A549 treated with Hydrocortisone at 1 μM for 4 hours (cell line): ENCODE results near the gene MLXIPL. TPM values are rescaled to one million over a fixed set of nuclear protein-coding genes. Genes with fewer than 3 reads are reported as not detected.

Experiments used
- total RNA-seq: library from RNA; stranded (reverse); fragments of 200-300 nt; extraction: Qiagen RNA extraction; gene quantifications from 5 replicates; pipeline ENCODE4 v1.2.3, GENCODE V29; 2022

MLXIPL gene, protein sequence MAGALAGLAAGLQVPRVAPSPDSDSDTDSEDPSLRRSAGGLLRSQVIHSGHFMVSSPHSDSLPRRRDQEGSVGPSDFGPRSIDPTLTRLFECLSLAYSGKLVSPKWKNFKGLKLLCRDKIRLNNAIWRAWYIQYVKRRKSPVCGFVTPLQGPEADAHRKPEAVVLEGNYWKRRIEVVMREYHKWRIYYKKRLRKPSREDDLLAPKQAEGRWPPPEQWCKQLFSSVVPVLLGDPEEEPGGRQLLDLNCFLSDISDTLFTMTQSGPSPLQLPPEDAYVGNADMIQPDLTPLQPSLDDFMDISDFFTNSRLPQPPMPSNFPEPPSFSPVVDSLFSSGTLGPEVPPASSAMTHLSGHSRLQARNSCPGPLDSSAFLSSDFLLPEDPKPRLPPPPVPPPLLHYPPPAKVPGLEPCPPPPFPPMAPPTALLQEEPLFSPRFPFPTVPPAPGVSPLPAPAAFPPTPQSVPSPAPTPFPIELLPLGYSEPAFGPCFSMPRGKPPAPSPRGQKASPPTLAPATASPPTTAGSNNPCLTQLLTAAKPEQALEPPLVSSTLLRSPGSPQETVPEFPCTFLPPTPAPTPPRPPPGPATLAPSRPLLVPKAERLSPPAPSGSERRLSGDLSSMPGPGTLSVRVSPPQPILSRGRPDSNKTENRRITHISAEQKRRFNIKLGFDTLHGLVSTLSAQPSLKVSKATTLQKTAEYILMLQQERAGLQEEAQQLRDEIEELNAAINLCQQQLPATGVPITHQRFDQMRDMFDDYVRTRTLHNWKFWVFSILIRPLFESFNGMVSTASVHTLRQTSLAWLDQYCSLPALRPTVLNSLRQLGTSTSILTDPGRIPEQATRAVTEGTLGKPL
- total RNA-seq: 0.75 to 1.2 TPM (median 1.1 TPM) in 5 replicates

DNA sequence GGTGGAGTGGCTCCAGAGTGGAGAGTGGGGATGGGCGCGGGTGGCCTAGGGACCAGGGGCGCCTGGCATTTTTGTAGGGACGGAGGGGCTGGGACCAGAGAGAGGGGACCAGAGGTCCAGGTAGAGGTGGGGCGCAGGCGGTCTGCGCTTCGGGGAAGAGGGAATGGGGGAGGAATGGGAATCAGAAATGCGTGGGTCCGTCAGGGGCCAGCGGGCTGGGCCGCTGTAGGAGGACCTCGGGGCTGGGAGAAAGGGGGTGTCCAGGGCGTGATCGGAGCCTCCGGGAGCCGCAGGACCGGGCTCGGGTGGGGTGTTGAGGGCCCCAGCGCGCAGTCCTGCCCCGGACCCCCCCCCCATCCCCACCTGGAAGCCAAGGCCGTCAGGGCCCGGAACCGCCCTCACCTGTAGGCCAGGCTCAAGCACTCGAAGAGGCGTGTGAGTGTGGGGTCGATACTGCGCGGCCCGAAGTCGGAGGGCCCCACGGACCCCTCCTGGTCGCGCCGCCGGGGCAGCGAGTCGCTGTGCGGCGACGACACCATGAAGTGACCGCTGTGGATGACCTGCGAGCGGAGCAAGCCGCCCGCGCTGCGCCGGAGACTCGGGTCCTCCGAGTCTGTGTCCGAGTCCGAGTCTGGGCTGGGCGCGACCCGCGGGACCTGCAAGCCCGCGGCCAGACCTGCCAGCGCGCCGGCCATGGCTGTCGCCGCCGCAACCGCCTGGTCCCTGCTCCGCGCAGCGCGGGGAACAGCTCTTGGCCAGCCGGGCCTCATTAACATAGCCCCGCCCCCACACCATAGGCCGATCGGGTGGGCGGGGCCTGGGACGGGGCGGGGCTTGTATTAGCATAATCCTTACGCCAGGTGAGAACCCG is at the start of gene MLXIPL:
TSS of gene MLXIPL (minus strand) at position 725 of the 871 bp plus-strand sequence. CDS start at position 695, 30 bp downstream.

DNA sequence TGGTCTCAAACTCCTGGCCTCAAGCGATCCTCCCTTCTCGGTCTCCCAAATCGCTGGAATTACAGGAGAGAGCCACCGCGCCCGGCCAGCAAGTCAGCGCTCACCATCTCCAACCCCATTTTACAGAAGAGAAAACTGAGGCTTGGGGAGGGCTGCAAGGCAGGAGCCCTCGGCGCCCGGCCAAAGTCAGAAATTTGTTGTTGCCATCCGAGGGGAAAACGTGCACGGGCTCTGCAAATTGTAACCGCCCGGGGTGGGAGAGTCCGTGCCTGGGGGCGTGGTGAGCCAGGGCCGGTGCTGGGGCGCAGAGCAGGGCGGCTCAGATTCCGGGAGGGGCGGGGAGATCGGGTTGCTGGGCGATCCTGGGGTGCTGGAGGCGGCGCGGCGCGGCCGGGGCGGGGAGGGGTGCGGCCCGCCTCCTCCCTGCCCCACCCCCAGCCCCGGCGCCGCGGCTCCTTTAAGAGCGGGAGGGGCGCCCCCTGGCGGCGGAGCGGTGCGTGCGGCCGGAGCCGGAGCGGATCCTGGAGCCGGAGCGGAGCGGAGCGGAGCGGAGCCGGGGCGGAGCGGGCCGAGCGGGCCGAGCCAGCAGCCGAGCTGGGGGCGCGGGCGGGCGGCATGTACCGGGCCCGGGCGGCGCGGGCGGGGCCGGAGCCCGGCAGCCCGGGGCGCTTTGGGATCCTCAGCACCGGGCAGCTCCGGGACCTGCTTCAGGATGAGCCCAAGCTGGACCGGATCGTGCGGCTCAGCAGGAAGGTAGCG is 43.2 kb upstream of the MLXIPL start, which contains the start of gene VPS37D:
TSS of gene VPS37D (plus strand) at position 488 of the 759 bp plus-strand sequence. CDS start at position 616, 128 bp downstream.

DNA sequence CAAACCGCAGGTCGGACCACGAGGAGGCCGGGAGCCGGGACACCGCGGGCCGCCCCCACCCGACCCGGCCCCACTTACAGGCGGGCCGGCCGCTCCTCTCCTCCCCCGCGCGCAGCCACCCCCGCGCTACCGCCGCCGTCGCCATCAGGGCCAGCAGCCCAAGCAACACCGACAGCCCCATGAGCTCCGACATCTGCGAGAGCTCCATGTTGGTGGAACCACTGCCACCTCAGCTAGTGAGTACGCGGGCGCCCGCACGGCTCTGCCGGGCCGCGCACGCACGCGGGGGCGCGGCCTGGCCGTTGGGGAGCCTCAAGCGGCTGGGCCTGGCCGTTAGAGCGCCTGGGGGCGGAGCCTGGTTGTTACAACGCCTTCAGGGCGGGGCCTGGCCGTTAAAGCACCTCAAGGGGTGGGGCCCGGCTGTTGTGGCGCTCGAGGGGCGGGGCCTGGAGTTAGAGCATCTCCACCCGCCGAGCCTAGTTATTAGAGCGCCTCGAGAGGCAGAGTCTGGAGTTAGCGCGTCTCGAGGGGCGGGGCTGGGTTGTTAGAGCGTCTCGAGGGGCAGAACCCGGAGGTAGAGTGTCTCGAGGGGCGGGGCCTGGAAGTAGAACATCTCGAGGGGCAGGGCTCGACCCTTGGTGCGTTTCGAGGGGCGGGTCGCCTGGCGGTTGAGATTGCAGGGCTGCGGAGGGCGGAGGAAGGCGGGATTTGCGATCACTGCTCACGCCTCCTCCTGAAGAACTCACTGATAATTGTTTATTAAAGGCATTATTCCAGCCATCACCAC is 45.8 kb downstream of the MLXIPL start, which contains the start of gene TBL2:
TSS of gene TBL2 (minus strand) at position 238 of the 787 bp plus-strand sequence. CDS start at position 208, 30 bp downstream.

DNA sequence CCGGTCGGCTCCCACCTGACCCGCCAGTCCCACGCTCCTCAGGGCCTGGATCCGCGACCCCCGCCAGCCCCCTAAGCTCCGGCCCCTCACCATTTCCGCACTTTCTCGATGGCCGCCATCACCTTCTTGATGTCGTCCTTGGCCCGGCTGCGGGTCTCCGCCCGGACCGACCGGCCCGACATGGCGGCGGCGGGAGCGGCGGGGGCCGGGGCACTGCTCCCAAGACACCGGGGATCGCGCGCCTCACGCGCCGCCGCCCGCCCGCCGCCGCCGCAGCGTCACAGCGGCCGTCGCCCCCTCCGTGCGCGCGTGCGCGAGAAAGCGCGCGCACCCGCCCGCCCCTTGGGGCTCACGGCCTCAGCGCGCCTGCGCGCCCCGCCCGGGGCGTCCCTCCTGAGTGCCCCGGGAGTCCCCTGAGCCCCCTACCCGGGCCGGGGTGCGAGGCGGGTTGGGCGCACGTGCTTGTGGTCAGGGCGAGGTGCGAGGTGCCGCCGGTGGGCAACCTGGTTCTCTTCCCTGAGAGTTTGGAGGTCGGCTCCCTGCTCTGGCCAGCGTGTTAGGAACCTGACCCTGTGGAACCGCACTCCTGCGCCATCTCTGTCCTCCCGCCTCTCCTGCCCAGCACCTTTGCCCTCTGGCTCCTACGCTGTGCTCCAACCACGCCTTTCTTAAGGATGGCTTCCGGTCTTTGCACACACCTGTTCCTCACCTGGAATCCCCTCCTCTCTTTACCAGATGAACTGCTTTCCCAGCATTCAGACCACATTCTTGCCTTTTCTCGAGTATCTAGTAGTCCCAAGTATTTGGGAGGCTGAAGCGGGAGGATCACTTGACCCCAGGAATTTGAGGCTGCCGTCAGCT is 66.7 kb downstream of the MLXIPL start, which contains the start of gene BCL7B:
TSS of gene BCL7B (minus strand) at position 294 of the 861 bp plus-strand sequence. CDS start at position 182, 112 bp downstream.

Other genes starting within 250 kb of the MLXIPL start
- 1.5 to 2.1 TPM (median 2.0 TPM) in 5 replicates for gene FZD9, start 190.7 kb downstream of the MLXIPL start, total RNA-seq
- 49.4 to 74.8 TPM (median 54.3 TPM) in 5 replicates for gene BAZ1B, start 102.2 kb downstream of the MLXIPL start, total RNA-seq
- 59.8 to 73.6 TPM (median 68.5 TPM) in 5 replicates for gene BCL7B, start 66.8 kb downstream of the MLXIPL start, total RNA-seq
- 49.3 to 61.5 TPM (median 51.4 TPM) in 5 replicates for gene TBL2, start 45.9 kb downstream of the MLXIPL start, total RNA-seq
- 3.1 to 5.7 TPM (median 4.8 TPM) in 5 replicates for gene VPS37D, start 43.3 kb upstream of the MLXIPL start, total RNA-seq
- 7.5 to 10.1 TPM (median 9.8 TPM) in 5 replicates for gene DNAJC30, start 58.9 kb upstream of the MLXIPL start, total RNA-seq
- 123 to 168 TPM (median 132 TPM) in 5 replicates for gene BUD23, start 59.1 kb upstream of the MLXIPL start, total RNA-seq
- 68.6 to 73.4 TPM (median 71.1 TPM) in 5 replicates for gene STX1A, start 95.1 kb upstream of the MLXIPL start, total RNA-seq
- gene ABHD11, start 114.3 kb upstream of the MLXIPL start, total RNA-seq: 20.5 to 27.5 TPM (median 25.9 TPM) in 5 replicates
- gene CLDN3, start 145.7 kb upstream of the MLXIPL start, total RNA-seq: 1.6 to 3.8 TPM (median 3.4 TPM) in 5 replicates
- 3.7 to 5.3 TPM (median 4.3 TPM) in 5 replicates for gene CLDN4, start 206.5 kb upstream of the MLXIPL start, total RNA-seq
- 8.2 to 12.9 TPM (median 9.9 TPM) in 5 replicates for gene METTL27, start 218.0 kb upstream of the MLXIPL start, total RNA-seq
- gene TMEM270, start 236.6 kb upstream of the MLXIPL start, total RNA-seq: 0.10 to 0.28 TPM (median 0.13 TPM) in 3 of 5 replicates, not detected in the others